Smooth muscle cell of trachea (primary cell): ENCODE measurements around the gene STPG4. TPM values are rescaled to one million over a fixed set of nuclear protein-coding genes. Genes with fewer than 3 reads are reported as not detected.

Experiments
- total RNA-seq: library from RNA; depleted of rRNA; stranded (reverse); fragments of >200 nt; gene quantifications from 2 replicates; pipeline ENCODE4 v1.2.1, GENCODE V29; 2014

Gene STPG4, protein sequence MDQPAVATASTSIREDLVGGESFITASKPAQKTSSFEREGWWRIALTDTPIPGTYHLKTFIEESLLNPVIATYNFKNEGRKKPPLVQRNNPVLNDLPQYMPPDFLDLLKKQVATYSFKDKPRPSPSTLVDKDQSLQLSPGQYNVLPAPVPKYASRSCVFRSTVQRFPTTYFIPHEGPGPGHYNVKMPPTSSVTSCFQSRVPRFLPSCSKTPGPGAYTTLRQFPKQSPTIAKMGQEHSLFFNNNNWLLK
- total RNA-seq: 0.17 TPM in 1 of 2 replicates, not detected in the other

GRCh38 chr2:47155091-47155876 lies at the start of gene STPG4:
Gene STPG4 (minus strand): TSS chr2:47155308. CDS start chr2:47155251, 57 bp downstream.

Other genes with a start within 250 kb of the STPG4 start
- 129 and 157 TPM in 2 replicates for gene MCFD2, start 239.5 kb downstream of the STPG4 start, total RNA-seq
- 29.1 and 42.7 TPM in 2 replicates for gene TTC7A, start 214.1 kb downstream of the STPG4 start, total RNA-seq
- 347 and 1,015 TPM in 2 replicates for gene CALM2, start 21.2 kb upstream of the STPG4 start, total RNA-seq
- under 0.01 TPM in 1 of 2 replicates, not detected in the other for gene EPCAM, start 214.0 kb upstream of the STPG4 start, total RNA-seq
- gene MSH2, start 247.8 kb upstream of the STPG4 start, total RNA-seq: 16.4 and 33.0 TPM in 2 replicates